Activated CD4-positive, alpha-beta memory T cell treated with anti-CD3 and anti-CD28 coated beads, Interleukin-2, amount 10 ng/mL, durations not matched to agents 7 days and 5 days (primary cell): ENCODE measurements around the gene TNFAIP8L3. TPM values are rescaled to one million over a fixed set of nuclear protein-coding genes. Genes with fewer than 3 reads are reported as not detected.
"Not testable (repeated sequence)": the region's sequence is repeated elsewhere in the genome, so short reads cannot be mapped to it uniquely, and the experiment has no call there.

Experiments
- CTCF ChIA-PET: fragments of 350-600 bp; sonication (Branson Sonifier 250); formaldehyde crosslinking; loops from one replicate; lab custom pipeline; 2021; ENCODE audit warnings: antibody characterized with exemption, inconsistent platforms; lab: Charles Lee
- POLR2A ChIA-PET: fragments of 350-600 bp; sonication (Branson Sonifier 250); formaldehyde crosslinking; loops from one replicate; lab custom pipeline; 2021; ENCODE audit warnings: antibody characterized with exemption; lab: Charles Lee
- DNase-seq: peaks from one replicate; pipeline ENCODE4 v3.0.0-alpha.2; 2020
- H3K27ac Mint-ChIP-seq: one replicate; pipeline ENCODE4 v1.8.0; 2021; ENCODE audit warnings: mild to moderate bottlenecking, mixed read lengths
- H3K27me3 Mint-ChIP-seq: one replicate; pipeline ENCODE4 v1.8.0; 2021; ENCODE audit warnings: mixed read lengths
- H3K36me3 Mint-ChIP-seq: one replicate; pipeline ENCODE4 v1.8.0; 2021; ENCODE audit warnings: low read depth, mixed read lengths
- H3K4me1 Mint-ChIP-seq: one replicate; pipeline ENCODE4 v1.8.0; 2021; ENCODE audit warnings: mixed read lengths
- H3K4me3 Mint-ChIP-seq: one replicate; pipeline ENCODE4 v1.8.0; 2021; ENCODE audit warnings: mild to moderate bottlenecking, mixed read lengths
- H3K9me3 Mint-ChIP-seq: one replicate; pipeline ENCODE4 v1.8.0; 2021; ENCODE audit warnings: mixed read lengths
- total RNA-seq, 2 experiments: library from RNA; stranded (reverse); gene quantifications; one replicate each; pipeline ENCODE4 v1.2.3, GENCODE V29; 2021

The TNFAIP8L3 gene
- total RNA-seq, 2 experiments from 2014 or later = 0.13 TPM; not detected in 1

- Mint-ChIP-seq H3K36me3 (no peaks in the 10 kb centered on the region), H3K27ac (no peak overlapping the region), H3K4me3 (no peak overlapping the region), H3K27me3 (peaks cover 21% of the 10 kb centered on the region), H3K9me3 (no peaks in the 10 kb centered on the region), H3K4me1 (peaks cover 9% of the 10 kb centered on the region)
- POLR2A ChIA-PET = no interaction called here
- DNase-seq = no peak
- CTCF ChIA-PET = no interaction called here
These were observed 35.6 kb upstream of the TNFAIP8L3 start for GRCh38 chr15:51130344-51130743.

GRCh38 chr15:51129535-51130188 is 35.0 kb upstream of the TNFAIP8L3 start:
- ChIA-PET POLR2A (no interaction called here), CTCF (no interaction called here)
- H3K27ac Mint-ChIP-seq = no peak overlapping the region
- no peaks in the 10 kb centered on the region for H3K36me3 Mint-ChIP-seq
- DNase-seq = no peak
- peaks cover 9% of the 10 kb centered on the region for H3K4me1 Mint-ChIP-seq
- H3K4me3 Mint-ChIP-seq = no peak overlapping the region
- no peaks in the 10 kb centered on the region for H3K9me3 Mint-ChIP-seq
- H3K27me3 Mint-ChIP-seq = peaks cover 23% of the 10 kb centered on the region

- H3K27me3 Mint-ChIP-seq = peaks cover 21% of the 10 kb centered on the region
- no peaks in the 10 kb centered on the region for H3K36me3 Mint-ChIP-seq
- ChIA-PET CTCF (no interaction called here), POLR2A (no interaction called here)
- no peak overlapping the region for H3K27ac Mint-ChIP-seq
- H3K4me3 Mint-ChIP-seq = no peak overlapping the region
- no peaks in the 10 kb centered on the region for H3K9me3 Mint-ChIP-seq
- DNase-seq = no peak
- H3K4me1 Mint-ChIP-seq = peaks cover 9% of the 10 kb centered on the region
These were observed 34.0 kb upstream of the TNFAIP8L3 start for GRCh38 chr15:51128701-51129100.

GRCh38 chr15:51126842-51127241 is 32.1 kb upstream of the TNFAIP8L3 start:
- ChIA-PET POLR2A (no interaction called here), CTCF (no interaction called here)
- no peaks in the 10 kb centered on the region for H3K36me3 Mint-ChIP-seq
- no peak for DNase-seq
- peaks cover 23% of the 10 kb centered on the region for H3K27me3 Mint-ChIP-seq
- H3K27ac Mint-ChIP-seq = no peak overlapping the region
- H3K9me3 Mint-ChIP-seq = peaks cover 2% of the 10 kb centered on the region
- H3K4me3 Mint-ChIP-seq = no peak overlapping the region
- peaks cover 9% of the 10 kb centered on the region for H3K4me1 Mint-ChIP-seq

- DNase-seq, H3K36me3 Mint-ChIP-seq, CTCF ChIA-PET, POLR2A ChIA-PET, H3K4me1 Mint-ChIP-seq, H3K4me3 Mint-ChIP-seq, H3K27ac Mint-ChIP-seq, H3K9me3 Mint-ChIP-seq: not testable (repeated sequence)
- H3K27me3 Mint-ChIP-seq = peaks cover 34% of the 10 kb centered on the region
These were observed 28.3 kb upstream of the TNFAIP8L3 start for GRCh38 chr15:51123002-51123401.

GRCh38 chr15:51121631-51122225 is 27.0 kb upstream of the TNFAIP8L3 start:
- ChIA-PET CTCF (no interaction called here), POLR2A (no interaction called here)
- no peak for DNase-seq
- Mint-ChIP-seq H3K27ac (no peak overlapping the region), H3K27me3 (peaks cover 30% of the 10 kb centered on the region), H3K4me3 (no peak overlapping the region), H3K36me3 (no peaks in the 10 kb centered on the region), H3K9me3 (peaks cover 2% of the 10 kb centered on the region), H3K4me1 (peaks cover 7% of the 10 kb centered on the region)

- no peak for DNase-seq
- POLR2A ChIA-PET = no interaction called here
- CTCF ChIA-PET = no interaction called here
- Mint-ChIP-seq H3K27ac (no peak overlapping the region), H3K27me3 (peaks cover 24% of the 10 kb centered on the region), H3K9me3 (peaks cover 2% of the 10 kb centered on the region), H3K4me3 (no peak overlapping the region), H3K36me3 (no peaks in the 10 kb centered on the region), H3K4me1 (peaks cover 2% of the 10 kb centered on the region)
These were observed 26.4 kb upstream of the TNFAIP8L3 start for GRCh38 chr15:51121118-51121517.

GRCh38 chr15:51119120-51119519 is 24.4 kb upstream of the TNFAIP8L3 start:
- H3K4me1 Mint-ChIP-seq = no peaks in the 10 kb centered on the region
- CTCF ChIA-PET = interaction anchor here (0.7 kb wide), 1 partner anchor 544 kb away, joined by 4 read pairs; no protein-coding TSS in a partner anchor
- no peaks in the 10 kb centered on the region for H3K36me3 Mint-ChIP-seq

GRCh38 chr15:51117270-51117669 is 22.6 kb upstream of the TNFAIP8L3 start:
- H3K36me3 Mint-ChIP-seq = no peaks in the 10 kb centered on the region
- ChIA-PET POLR2A (no interaction called here), CTCF (no interaction called here)

More at GRCh38 chr15:51119120-51119519, 24.4 kb upstream of the TNFAIP8L3 start:
- Mint-ChIP-seq H3K27me3 (peaks cover 18% of the 10 kb centered on the region), H3K4me3 (no peak overlapping the region), H3K27ac (no peak overlapping the region), H3K9me3 (peaks cover 2% of the 10 kb centered on the region)
- POLR2A ChIA-PET = no interaction called here
- DNase-seq = no peak

GRCh38 chr15:51114437-51115119 is 19.9 kb upstream of the TNFAIP8L3 start:
- H3K36me3 Mint-ChIP-seq = no peaks in the 10 kb centered on the region
- ChIA-PET POLR2A (no interaction called here), CTCF (no interaction called here)
- no peak overlapping the region for H3K4me3 Mint-ChIP-seq
- no peaks in the 10 kb centered on the region for H3K4me1 Mint-ChIP-seq
- DNase-seq = no peak
- no peaks in the 10 kb centered on the region for H3K9me3 Mint-ChIP-seq
- H3K27ac Mint-ChIP-seq = no peak overlapping the region
- H3K27me3 Mint-ChIP-seq = peaks cover 22% of the 10 kb centered on the region

More at GRCh38 chr15:51117270-51117669, 22.6 kb upstream of the TNFAIP8L3 start:
- Mint-ChIP-seq H3K27ac (no peak overlapping the region), H3K9me3 (no peaks in the 10 kb centered on the region), H3K4me3 (no peak overlapping the region), H3K4me1 (no peaks in the 10 kb centered on the region), H3K27me3 (peaks cover 19% of the 10 kb centered on the region)
- no peak for DNase-seq

- Mint-ChIP-seq H3K27me3 (peaks cover 21% of the 10 kb centered on the region), H3K4me3 (no peak overlapping the region), H3K9me3 (no peaks in the 10 kb centered on the region), H3K36me3 (no peaks in the 10 kb centered on the region), H3K27ac (no peak overlapping the region), H3K4me1 (no peaks in the 10 kb centered on the region)
- no peak for DNase-seq
- ChIA-PET POLR2A (no interaction called here), CTCF (no interaction called here)
These were observed 17.4 kb upstream of the TNFAIP8L3 start for GRCh38 chr15:51112078-51112477.

GRCh38 chr15:51111061-51111460 is 16.4 kb upstream of the TNFAIP8L3 start:
- ChIA-PET CTCF (no interaction called here), POLR2A (no interaction called here)
- H3K9me3 Mint-ChIP-seq = no peaks in the 10 kb centered on the region
- no peak overlapping the region for H3K27ac Mint-ChIP-seq
- H3K27me3 Mint-ChIP-seq = peaks cover 21% of the 10 kb centered on the region
- no peak for DNase-seq
- H3K4me3 Mint-ChIP-seq = no peak overlapping the region
- H3K36me3 Mint-ChIP-seq = no peaks in the 10 kb centered on the region
- no peaks in the 10 kb centered on the region for H3K4me1 Mint-ChIP-seq

GRCh38 chr15:51110171-51110570 is 15.5 kb upstream of the TNFAIP8L3 start:
- POLR2A ChIA-PET = no interaction called here
- H3K36me3 Mint-ChIP-seq = no peaks in the 10 kb centered on the region
- no peaks in the 10 kb centered on the region for H3K4me1 Mint-ChIP-seq
- no peak overlapping the region for H3K4me3 Mint-ChIP-seq
- H3K9me3 Mint-ChIP-seq = no peaks in the 10 kb centered on the region
- DNase-seq = no peak
- no peak overlapping the region for H3K27ac Mint-ChIP-seq
- peaks cover 29% of the 10 kb centered on the region for H3K27me3 Mint-ChIP-seq
- CTCF ChIA-PET = no interaction called here
